Lung (tissue), 12 donors: ENCODE results near the gene TGM2. TPM values are rescaled to one million over a fixed set of nuclear protein-coding genes. Genes with fewer than 3 reads are reported as not detected.
A peak's percentile ranks its signal among the peaks of the same experiment; 100 is the strongest.

Source experiments
- ATAC-seq: fragments of 200-7000 bp; cut with Tn5 transposase; one replicate; pipeline ENCODE4 v1.9.1; 2020; ENCODE audit warnings: moderate number of reproducible peaks; ENCODE audit not compliant: insufficient read depth, low FRiP score
- DNase-seq, 3 donors: peaks; one replicate each; pipeline ENCODE4 v3.0.0-alpha.2; 2013 to 2017
- H3K27ac ChIP-seq, 2 donors: one replicate each; pipeline ENCODE4 v1.5.1; 2013; ENCODE audit warnings: mild to moderate bottlenecking in 2 of 2, moderate library complexity in 2 of 2, control low read depth in 1 of 2, inconsistent platforms in 1 of 2, low read depth in 1 of 2, low read length in 1 of 2
- H3K27me3 ChIP-seq, 3 donors: one replicate each; pipeline ENCODE4 v1.5.1; 2013; ENCODE audit warnings: low read length in 2 of 3; ENCODE audit not compliant: control insufficient read depth in 3 of 3, insufficient read depth in 3 of 3
- H3K36me3 ChIP-seq, 4 donors: one replicate each; pipeline ENCODE4 v1.5.1; 2013; ENCODE audit warnings: low read length in 4 of 4, mild to moderate bottlenecking in 1 of 4, moderate library complexity in 1 of 4; ENCODE audit not compliant: control insufficient read depth in 4 of 4, insufficient read depth in 4 of 4
- H3K4me1 ChIP-seq, 5 donors: one replicate each; pipeline ENCODE4 v1.5.1; 2013; ENCODE audit warnings: low read length in 5 of 5, mild to moderate bottlenecking in 2 of 5, moderate library complexity in 1 of 5; ENCODE audit not compliant: control insufficient read depth in 5 of 5, insufficient read depth in 5 of 5
- H3K4me3 ChIP-seq: one replicate; pipeline ENCODE4 v1.5.1; 2013; ENCODE audit warnings: mild to moderate bottlenecking, control low read depth, moderate library complexity
- H3K9ac ChIP-seq, 2 donors: one replicate each; pipeline ENCODE4 v1.5.1; 2013; ENCODE audit warnings: low read length in 2 of 2, control low read depth in 1 of 2; ENCODE audit not compliant: insufficient read depth in 1 of 2
- H3K9me3 ChIP-seq, 4 donors: one replicate each; pipeline ENCODE4 v1.5.1; 2013; ENCODE audit warnings: low read length in 3 of 4, mild to moderate bottlenecking in 1 of 4, moderate library complexity in 1 of 4; ENCODE audit not compliant: control insufficient read depth in 4 of 4, insufficient read depth in 3 of 4
- CTCF ChIP-seq: IDR thresholded peaks from 2 replicates; pipeline ENCODE4 v1.5.1; 2012; ENCODE audit warnings: mild to moderate bottlenecking; ENCODE audit errors: control extremely low read depth, extremely low read depth
- WGBS, 2 donors: extraction: QIAGEN DNeasy Blood & Tissue Kit; methylation state at CpG; one replicate each; pipeline ENCODE4 v1.1.7; 2013; 5-methylcytosine and 5-hydroxymethylcytosine counted together
- polyA plus RNA-seq, 2 donors: library from polyadenylated mRNA; stranded (reverse); fragments of 200-250 nt; gene quantifications; one replicate each; pipeline ENCODE4 v1.2.1, GENCODE V29; 2013
- total RNA-seq, 2 donors: library from RNA; depleted of rRNA in 1 of 2; stranded (reverse); fragments of >200 nt in 1 of 2; gene quantifications; one replicate each; pipeline ENCODE4 v1.2.1, GENCODE V29; 2014 to 2021
- donor health status: control.
- donor health status: control.
- donor health status: Bipolar disorder and iron deficiency.
- donor health status: healthy.
- donor health status: DM: yes; HTN: yes; CAD: no.

Gene TGM2
- total and polyA plus RNA-seq, 4 donors = 85.0 to 476 (median 325) TPM

DNA sequence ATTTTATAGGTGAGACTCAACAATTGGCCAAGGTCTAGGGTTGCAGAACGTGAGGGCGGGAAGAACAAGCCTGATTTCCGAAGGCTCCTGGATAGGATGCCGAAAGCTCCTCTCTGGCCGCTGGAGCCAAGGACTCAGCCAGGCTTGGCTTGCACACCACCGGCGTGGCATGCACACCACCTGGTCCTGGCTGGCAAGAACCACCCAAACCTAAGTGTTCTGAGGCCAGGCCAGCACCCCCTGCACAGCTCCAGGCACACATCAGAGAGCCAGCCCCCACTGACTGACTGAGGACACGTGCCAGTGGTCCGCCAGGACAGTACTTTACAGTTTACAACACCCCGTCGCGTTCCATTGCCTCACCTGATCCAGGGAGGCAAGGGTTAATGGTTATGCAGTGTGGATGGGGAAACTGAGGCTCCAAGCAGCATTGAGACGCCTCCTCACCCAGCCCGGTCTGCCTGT lies 414 bp downstream of the TGM2 start:
- ATAC-seq (no peak), DNase-seq (no peak)
- Histone ChIP-seq H3K9ac (peak overlapping the region; percentile 49 to 78), H3K9me3 (no peaks in the 10 kb centered on the region), H3K27me3 (no peaks in the 10 kb centered on the region), H3K36me3 (peaks cover 0 to 12% (median 2%) of the 10 kb centered on the region in 4 donors), H3K4me3 (peak overlapping the region; percentile 70), H3K4me1 (peaks cover 0 to 43% (median 13%) of the 10 kb centered on the region in 5 donors), H3K27ac (peak overlapping the region; percentile 89 to 90)
- 53 to 76% methylated on average over 14 of the region's 14 CpGs for WGBS, 2 donors
- TF ChIP-seq CTCF = no peak

DNA sequence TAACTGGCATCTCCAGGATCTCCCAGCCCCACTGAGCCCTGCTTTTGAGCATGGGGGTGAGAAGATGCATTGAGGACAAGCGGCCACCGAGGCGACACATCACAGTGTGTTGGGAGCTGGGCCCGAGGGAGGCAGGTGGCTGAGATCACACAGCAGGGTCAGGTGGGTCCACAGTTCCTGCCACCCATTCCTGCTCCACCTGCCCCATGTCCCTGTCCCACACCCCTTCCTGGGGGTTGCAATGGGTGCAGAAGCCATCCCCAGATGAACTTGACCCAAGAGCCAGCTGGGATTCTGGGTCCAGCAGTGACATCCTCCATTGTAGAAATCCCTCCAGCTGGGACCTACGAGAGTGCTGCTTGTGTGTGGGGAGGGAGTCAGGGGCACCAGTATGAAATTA lies 1.0 kb downstream of the TGM2 start:
- TF ChIP-seq CTCF = no peak
- no peaks in the 10 kb centered on the region for H3K27me3 ChIP-seq
- ATAC-seq (no peak), DNase-seq (no peak)
- no peaks in the 10 kb centered on the region for H3K9me3 ChIP-seq
- H3K27ac ChIP-seq = peak overlapping the region; percentile 89 to 90
- WGBS, 2 donors = 64 to 92% methylated on average over 5 of the region's 5 CpGs
- peaks cover 0 to 49% (median 14%) of the 10 kb centered on the region in 5 donors for H3K4me1 ChIP-seq
- H3K36me3 ChIP-seq = peaks cover 0 to 15% (median 3%) of the 10 kb centered on the region in 4 donors
- peak overlapping the region in 1 of 2 donors; percentile 4 for H3K9ac ChIP-seq
- peak overlapping the region; percentile 70 for H3K4me3 ChIP-seq

- no peak for TF ChIP-seq CTCF
- Histone ChIP-seq H3K27ac (peak overlapping the region; percentile 89 to 90), H3K4me3 (peak overlapping the region; percentile 70), H3K36me3 (peaks cover 0 to 15% (median 3%) of the 10 kb centered on the region in 4 donors), H3K9ac (peak overlapping the region in 1 of 2 donors; percentile 2), H3K27me3 (no peaks in the 10 kb centered on the region), H3K9me3 (no peaks in the 10 kb centered on the region), H3K4me1 (peaks cover 0 to 56% (median 19%) of the 10 kb centered on the region in 5 donors)
- DNase-seq (no peak), ATAC-seq (no peak)
- 54 to 73% methylated on average over 15 of the region's 15 CpGs for WGBS, 2 donors
Observed at GRCh38 chr20:38162878-38163875, 1.9 kb downstream of the TGM2 start.
